NCI-H345 treated with DMSO at 0.1 percent for 48 hours (cell line): Measurements from ENCODE around the gene CUL9.

Experiments used
- DNase-seq: peaks from one replicate; lab custom pipeline; 2025; ENCODE audit not compliant: unreplicated experiment; lab: John Stamatoyannopoulos, UW

Gene CUL9

DNA sequence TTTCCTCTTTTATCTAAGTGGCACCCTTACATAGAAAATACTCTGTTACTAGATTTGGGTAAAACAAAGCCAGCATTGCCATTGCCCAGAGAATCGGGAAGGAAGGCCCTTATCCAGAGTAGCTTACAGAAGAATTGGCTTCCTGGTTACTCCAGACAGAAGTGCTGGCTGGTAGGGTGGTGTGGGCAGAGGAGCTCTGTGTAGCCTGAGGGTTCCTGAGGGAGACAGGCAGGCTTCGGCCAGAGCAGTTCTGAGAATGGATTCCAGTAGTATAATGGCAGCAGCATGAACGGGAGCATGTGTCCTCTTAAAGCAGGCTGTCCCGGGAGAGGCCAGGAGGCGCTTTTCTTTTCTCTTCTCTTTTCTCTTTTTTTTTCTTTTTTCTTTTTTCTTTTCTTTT is 11.9 kb downstream of the CUL9 start:
- DNase-seq, result no peak

DNA sequence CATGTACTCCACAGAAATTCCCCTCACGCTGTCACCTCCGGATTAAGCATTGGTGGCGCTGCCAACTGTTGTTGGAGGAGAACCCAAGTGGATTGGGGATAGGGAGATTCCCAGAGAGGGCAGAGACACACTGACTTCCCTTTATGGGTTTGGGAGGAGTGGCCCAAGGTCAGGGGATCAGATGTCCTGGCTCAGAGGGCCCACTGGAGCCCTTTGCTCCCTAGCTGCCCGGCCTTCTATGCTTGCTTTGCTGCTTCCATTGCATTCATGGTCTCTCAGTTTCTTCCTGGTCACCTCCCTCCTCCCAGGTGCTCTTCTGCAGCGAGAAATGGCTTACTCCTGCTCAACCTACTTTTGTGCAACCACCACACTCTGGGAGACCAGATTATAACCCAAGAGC is 14.3 kb downstream of the CUL9 start:
- no peak for DNase-seq

DNA sequence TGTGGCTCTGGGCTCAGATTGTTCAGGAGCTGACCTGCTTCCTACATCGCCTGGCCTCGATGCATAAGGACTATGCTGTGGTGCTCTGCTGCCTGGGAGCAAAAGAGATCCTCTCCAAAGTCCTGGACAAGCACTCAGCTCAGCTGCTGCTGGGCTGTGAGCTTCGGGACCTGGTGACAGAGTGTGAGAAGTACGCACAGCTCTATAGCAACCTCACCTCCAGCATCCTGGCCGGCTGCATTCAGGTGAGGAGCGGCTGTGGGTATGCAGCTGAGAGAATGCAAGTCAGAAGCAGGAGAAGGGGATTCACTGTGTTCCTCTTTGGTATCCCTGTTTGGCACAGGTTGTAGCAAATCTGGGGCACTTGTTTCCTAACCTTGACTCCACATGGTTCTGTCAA is 17.9 kb downstream of the CUL9 start:
- no peak for DNase-seq

GRCh38 chr6:43200541-43200940 is 18.5 kb downstream of the CUL9 start:
- no peak for DNase-seq

- no peak for DNase-seq
These were observed 20.5 kb downstream of the CUL9 start for GRCh38 chr6:43202451-43202850.

GRCh38 chr6:43203029-43203717 is 21.2 kb downstream of the CUL9 start:
- no peak for DNase-seq

- DNase-seq, result no peak
These were observed 21.7 kb downstream of the CUL9 start for GRCh38 chr6:43203718-43204095.

- DNase-seq, result no peak
These were observed 22.5 kb downstream of the CUL9 start for GRCh38 chr6:43204271-43205105.

DNA sequence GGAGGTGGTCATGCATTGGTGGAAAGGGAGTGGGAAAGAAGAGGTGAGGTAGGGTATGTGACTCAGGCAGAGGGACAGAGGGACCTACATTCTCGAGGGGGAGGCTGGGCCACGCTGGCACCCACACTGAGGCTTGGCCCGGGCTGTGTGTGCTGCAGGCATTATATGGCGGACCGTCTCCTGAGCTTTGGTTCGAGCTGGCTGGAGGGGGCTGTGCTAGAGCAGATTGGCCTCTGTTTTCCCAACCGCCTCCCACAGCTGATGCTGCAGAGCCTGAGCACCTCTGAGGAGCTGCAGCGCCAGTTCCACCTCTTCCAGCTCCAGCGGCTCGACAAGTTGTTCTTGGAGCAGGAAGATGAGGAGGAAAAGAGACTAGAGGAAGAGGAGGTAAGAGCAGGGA is 23.9 kb downstream of the CUL9 start:
- DNase-seq, result no peak

- DNase-seq, result no peak
These were observed 25.3 kb downstream of the CUL9 start for GRCh38 chr6:43207286-43207685.

DNA sequence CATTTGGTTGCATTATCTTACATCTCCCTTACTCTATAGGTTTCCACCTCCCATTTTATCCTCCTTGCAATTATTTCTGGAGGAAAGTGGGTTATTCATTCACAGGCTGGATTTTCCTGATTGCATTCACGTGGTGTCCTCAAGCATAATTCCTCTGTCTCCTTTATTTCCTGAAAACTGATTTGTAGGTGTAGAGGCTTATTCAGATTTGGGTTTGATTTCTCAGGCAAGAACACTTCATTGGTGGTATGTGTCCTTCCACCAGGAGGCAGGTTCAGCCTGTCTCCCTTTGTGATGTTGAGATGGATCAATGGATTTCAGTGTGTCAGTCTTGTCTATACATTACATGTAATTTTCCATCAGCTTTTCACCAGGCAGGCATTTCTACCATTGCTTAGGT is 30.0 kb downstream of the CUL9 start:
- no peak for DNase-seq

DNA sequence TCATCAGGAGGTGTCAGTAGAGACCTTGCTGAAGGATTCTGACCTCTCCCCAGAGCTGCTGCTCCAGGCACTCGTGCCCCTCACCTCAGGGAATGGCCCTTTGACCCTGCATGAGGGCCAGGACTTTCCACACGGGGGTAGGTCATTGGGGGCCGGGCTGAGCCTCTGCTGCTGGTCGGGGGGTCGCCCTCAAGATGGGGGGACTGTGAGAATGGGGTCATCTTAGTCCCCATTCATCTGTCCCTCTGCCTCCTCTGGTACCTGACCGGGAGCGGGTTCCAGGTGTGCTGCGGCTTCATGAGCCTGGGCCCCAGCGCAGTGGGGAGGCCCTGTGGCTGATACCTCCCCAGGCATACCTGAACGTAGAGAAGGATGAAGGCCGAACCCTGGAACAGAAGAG is 31.4 kb downstream of the CUL9 start:
- DNase-seq, result no peak

DNA sequence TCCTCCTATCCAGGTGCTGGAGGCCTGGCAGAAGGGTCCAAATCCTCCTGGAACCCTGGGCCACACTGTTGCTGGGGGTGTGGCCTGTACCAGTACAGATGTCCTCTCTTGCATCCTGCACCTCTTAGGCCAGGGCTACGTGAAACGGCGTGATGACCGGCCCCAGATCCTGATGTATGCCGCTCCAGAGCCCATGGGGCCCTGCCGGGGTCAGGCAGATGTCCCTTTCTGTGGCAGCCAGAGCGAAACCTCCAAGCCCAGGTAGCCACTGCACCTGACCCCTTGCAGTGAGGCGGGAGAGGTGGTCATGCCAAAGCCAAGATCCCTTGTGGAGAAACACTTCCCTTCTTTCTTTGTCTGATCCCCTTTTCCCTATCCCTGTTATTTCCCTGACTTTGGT is 33.1 kb downstream of the CUL9 start:
- no peak for DNase-seq

- no peak for DNase-seq
These were observed 34.2 kb downstream of the CUL9 start for GRCh38 chr6:43216200-43216599.

- DNase-seq, result no peak
These were observed 35.4 kb downstream of the CUL9 start for GRCh38 chr6:43217351-43217750.

DNA sequence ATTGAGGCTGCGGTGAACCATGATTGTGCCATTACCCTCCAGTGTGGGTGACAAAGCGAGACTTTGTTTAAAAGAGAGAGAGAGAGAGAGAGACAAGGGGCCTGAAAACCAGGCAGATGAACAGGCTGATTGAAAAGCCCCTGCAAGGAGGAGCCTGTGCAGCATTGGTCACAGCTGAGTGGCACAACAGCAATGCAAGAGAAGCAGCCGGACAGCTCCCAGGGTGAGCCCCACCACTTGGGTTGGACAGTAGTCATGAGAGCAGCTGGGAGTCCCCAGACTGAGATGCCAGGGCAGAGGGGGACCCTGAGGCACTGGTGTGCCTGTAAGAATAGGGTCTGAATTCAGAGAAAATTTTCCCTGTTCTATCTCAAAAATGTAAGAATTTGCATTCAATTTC is 37.1 kb downstream of the CUL9 start:
- DNase-seq, result no peak

DNA sequence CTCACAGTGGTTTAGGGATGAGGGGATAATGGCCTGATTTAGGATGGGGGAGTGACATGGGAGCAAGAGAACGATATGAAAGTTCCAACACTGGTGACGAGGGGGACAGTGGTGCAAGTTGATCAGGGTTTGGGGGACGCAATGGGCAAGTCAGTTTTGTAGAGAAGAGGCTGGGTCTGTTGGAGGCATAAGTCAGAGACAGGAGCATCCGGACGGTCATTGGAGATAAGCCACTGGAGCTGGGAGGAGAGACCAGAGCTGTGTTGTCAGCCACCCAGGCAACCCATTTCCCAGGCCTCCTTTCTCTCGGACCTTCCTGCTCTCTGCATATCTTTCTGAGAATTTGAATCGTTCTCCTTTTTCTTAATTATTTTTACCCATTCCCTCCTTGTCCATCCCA is 37.8 kb downstream of the CUL9 start:
- DNase-seq, result no peak

GRCh38 chr6:43220439-43220951 is 38.5 kb downstream of the CUL9 start:
- no peak for DNase-seq

GRCh38 chr6:43221046-43221972 is 39.3 kb downstream of the CUL9 start:
- no peak for DNase-seq

- DNase-seq, result no peak
These were observed 40.5 kb downstream of the CUL9 start for GRCh38 chr6:43222418-43223059.

DNA sequence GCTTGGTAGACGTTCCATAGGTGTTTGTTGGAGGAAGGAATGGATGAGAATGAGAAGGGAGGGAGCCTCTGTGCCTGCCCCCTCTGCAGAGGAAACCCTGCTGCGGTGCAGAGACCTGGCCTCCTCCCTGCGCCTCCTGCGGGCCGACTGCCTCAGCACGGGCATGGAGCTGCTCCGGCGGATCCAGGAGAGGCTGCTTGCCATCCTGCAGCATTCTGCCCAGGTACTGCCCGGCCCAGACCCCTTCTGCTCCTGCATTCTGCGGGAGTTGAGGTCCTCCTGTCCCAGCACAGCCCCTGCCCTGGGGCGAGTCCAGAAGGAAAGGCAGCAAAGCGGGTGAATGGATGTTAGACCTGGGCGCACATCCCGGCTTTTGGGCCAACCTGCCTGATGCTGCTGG is 41.2 kb downstream of the CUL9 start:
- no peak for DNase-seq
